ENCODE measurements around the gene WSCD2.

WSCD2 gene

DNA sequence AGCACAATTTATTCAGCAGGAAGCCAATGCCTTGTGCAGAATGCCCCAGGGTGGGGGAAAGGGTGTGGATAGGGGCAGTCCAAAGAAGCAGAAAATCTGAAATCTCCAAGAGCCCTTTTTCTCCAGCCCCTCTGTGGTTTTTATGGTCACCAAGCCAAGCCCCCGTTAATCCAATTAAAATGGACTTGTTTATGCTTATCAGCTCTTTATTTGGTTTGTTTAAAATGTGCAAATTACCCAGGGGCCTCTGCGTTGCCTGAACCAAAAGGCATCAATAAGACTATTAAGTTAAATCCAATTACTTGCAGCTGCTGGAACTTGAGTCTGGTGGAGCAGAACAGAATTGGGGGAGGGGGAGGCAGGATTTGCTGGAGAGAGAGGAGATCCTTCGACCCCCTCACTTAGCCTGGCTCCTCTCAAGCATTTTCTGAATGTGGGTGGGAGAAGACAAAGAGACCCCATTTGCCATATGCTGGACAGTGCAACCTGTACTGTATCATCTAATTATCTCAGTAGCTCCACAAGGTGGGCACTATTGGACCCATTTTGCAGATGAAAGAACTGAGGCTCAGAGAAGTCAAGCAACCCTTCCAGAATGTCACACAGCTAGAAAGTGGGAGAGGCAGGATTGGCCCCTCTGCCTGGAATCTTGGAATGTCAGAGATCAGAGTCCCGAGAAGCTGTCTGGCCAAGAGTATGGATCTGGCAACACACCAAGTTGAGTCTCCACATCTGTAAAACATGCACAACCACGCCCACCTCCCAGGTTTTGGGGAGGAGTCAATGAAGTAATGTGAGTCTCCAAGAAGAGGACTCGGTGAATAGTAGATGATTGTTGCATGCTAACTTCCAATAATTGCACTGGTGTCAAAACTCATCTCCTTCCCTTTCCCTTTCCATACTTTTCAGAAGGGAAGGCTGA lies 143.1 kb downstream of the WSCD2 start:
- Histone ChIP-seq H3K36me3 (ENCODE audit: control insufficient read depth, insufficient read depth, low read length) (no peaks in the 10 kb centered on the region), H3K27me3 (replicated peaks; ENCODE audit: control insufficient read depth, insufficient read depth, low read length) (no peaks in the 10 kb centered on the region), H3K4me3 (replicated peaks; ENCODE audit: low read depth, low read length) (no peak overlapping the region)
- TF ChIP-seq, protein P1, sequence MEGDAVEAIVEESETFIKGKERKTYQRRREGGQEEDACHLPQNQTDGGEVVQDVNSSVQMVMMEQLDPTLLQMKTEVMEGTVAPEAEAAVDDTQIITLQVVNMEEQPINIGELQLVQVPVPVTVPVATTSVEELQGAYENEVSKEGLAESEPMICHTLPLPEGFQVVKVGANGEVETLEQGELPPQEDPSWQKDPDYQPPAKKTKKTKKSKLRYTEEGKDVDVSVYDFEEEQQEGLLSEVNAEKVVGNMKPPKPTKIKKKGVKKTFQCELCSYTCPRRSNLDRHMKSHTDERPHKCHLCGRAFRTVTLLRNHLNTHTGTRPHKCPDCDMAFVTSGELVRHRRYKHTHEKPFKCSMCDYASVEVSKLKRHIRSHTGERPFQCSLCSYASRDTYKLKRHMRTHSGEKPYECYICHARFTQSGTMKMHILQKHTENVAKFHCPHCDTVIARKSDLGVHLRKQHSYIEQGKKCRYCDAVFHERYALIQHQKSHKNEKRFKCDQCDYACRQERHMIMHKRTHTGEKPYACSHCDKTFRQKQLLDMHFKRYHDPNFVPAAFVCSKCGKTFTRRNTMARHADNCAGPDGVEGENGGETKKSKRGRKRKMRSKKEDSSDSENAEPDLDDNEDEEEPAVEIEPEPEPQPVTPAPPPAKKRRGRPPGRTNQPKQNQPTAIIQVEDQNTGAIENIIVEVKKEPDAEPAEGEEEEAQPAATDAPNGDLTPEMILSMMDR (IDR thresholded peaks at IDR 0.05; ENCODE audit: insufficient read depth, low read length, poor library complexity, severe bottlenecking): no peak
- DNase-seq (ENCODE audit: extremely low read depth, insufficient read length): no peak

DNA sequence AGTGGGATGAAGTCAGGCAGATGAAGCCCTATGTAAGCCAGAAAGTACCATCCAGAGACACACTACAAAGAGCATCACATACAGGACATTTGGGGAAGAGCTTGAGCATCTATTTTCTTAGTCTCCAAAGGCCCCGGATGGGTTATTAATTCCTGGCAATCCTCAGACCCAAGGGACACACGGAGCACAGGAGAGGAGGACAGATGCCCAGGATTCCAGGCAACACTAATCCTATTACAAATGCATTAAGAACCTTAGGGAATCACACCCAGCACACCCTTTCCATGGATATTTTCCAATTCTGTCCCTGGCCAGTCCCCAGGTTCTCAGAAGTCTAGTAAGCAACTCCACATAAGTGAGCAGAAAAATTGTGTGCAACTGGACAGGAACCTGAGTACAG lies 144.1 kb downstream of the WSCD2 start:
- no peaks in the 10 kb centered on the region for H3K27me3 ChIP-seq (replicated peaks; ENCODE audit: control insufficient read depth, insufficient read depth, low read length)
- TF ChIP-seq, protein P1 (IDR thresholded peaks at IDR 0.05; ENCODE audit: insufficient read depth, low read length, poor library complexity, severe bottlenecking): no peak
- no peak overlapping the region for H3K4me3 ChIP-seq (replicated peaks; ENCODE audit: low read depth, low read length)
- H3K36me3 ChIP-seq (ENCODE audit: control insufficient read depth, insufficient read depth, low read length): no peaks in the 10 kb centered on the region
- no peak for DNase-seq (ENCODE audit: extremely low read depth, insufficient read length)

DNA sequence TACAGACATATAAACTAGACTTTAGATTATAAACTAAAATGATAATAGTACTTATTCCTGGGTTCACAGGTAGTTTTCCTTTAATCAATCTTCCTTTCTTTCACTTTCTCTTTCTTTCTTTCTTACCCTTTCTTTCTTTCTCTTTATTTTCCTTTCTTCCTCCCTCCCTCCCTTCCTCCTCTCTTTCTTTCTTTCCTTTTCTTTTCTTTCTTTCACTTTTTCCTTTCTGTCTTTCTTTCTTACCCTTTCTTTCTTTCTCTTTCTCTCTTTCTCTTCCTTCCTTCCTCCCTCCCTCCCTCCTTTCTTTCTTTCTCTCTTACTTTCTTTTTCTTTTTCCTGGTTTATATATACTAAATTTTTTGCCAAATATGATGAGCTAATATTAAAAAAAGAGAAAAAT lies 148.5 kb downstream of the WSCD2 start:
- Histone ChIP-seq H3K27me3 (replicated peaks; ENCODE audit: control insufficient read depth, insufficient read depth, low read length) (no peaks in the 10 kb centered on the region), H3K36me3 (ENCODE audit: control insufficient read depth, insufficient read depth, low read length) (no peaks in the 10 kb centered on the region), H3K4me3 (replicated peaks; ENCODE audit: low read depth, low read length) (no peak overlapping the region)
- DNase-seq (ENCODE audit: extremely low read depth, insufficient read length): no peak
- TF ChIP-seq, protein P1 (IDR thresholded peaks at IDR 0.05; ENCODE audit: insufficient read depth, low read length, poor library complexity, severe bottlenecking): no peak

DNA sequence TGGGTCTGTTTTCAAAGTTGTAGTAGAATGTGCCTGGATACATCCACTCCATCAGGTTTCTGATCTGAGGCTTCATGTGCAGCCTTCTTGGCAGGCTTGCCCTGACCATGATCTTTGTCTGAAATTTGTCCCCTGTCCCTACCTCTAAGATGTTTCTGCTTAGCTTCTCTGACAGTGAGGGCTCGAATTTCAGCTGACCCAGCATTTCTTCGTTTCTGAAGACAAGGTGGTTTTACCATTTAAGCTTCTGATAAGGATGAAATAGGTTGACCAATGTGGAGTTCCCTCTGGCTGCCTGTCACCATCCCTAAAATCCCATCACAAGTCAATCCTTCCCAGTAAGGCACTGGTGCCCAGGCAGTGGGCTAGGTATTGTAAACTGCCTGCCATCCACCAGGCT lies 153.1 kb downstream of the WSCD2 start:
- Histone ChIP-seq H3K36me3 (ENCODE audit: control insufficient read depth, insufficient read depth, low read length) (no peaks in the 10 kb centered on the region), H3K4me3 (replicated peaks; ENCODE audit: low read depth, low read length) (no peak overlapping the region), H3K27me3 (replicated peaks; ENCODE audit: control insufficient read depth, insufficient read depth, low read length) (no peaks in the 10 kb centered on the region)
- no peak for DNase-seq (ENCODE audit: extremely low read depth, insufficient read length)
- TF ChIP-seq, protein P1 (IDR thresholded peaks at IDR 0.05; ENCODE audit: insufficient read depth, low read length, poor library complexity, severe bottlenecking): no peak

DNA sequence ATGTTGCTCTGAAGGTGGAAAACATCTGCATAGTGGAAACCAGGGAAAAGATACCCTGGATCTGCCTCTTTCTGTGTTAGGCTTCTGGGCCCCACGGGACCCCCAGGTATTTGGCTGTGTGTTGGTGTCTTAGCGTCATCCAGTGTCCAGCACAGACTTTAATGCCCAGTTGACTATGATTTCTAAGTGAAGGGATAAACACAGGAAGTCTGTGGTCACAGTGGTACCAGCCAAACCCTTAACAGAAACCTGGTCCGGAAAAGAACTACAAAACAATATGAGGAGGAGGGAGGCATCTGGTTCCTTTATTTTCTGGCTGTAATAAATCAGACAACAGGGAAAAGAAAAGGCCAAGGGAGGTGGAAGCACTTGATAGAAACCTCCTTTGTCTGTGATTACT lies 153.6 kb downstream of the WSCD2 start:
- no peaks in the 10 kb centered on the region for H3K27me3 ChIP-seq (replicated peaks; ENCODE audit: control insufficient read depth, insufficient read depth, low read length)
- TF ChIP-seq, protein P1 (IDR thresholded peaks at IDR 0.05; ENCODE audit: insufficient read depth, low read length, poor library complexity, severe bottlenecking): no peak
- no peaks in the 10 kb centered on the region for H3K36me3 ChIP-seq (ENCODE audit: control insufficient read depth, insufficient read depth, low read length)
- no peak for DNase-seq (ENCODE audit: extremely low read depth, insufficient read length)
- H3K4me3 ChIP-seq (replicated peaks; ENCODE audit: low read depth, low read length): no peak overlapping the region
